A549 (cell line): ENCODE measurements around the gene P4HA2. TPM values are rescaled to one million over a fixed set of nuclear protein-coding genes. Genes with fewer than 3 reads are reported as not detected.

Experiments
- ATAC-seq, 2 experiments: fragments of 200-7000 bp in 1 of 2; fragments of >200 bp in 1 of 2; cut with Nextera tagmentation in 1 of 2; cut with Tn5 transposase in 1 of 2; 3 replicates each; pipeline versions ENCODE4 v1.8.0 to v1.9.1; 2018 to 2020; ENCODE audit warnings: mild to moderate bottlenecking in 1 of 2, moderate library complexity in 1 of 2
- CTCF ChIA-PET: fragments of 300-600 bp; sonication (Branson Sonifier 250); formaldehyde crosslinking; extraction: SDS; loops from one replicate; lab custom pipeline; 2021; ENCODE audit warnings: antibody characterized with exemption, inconsistent platforms; lab: Yijun Ruan, JAX
- POLR2A ChIA-PET: fragments of 350-600 bp; formaldehyde crosslinking; extraction: SDS; loops from one replicate; lab custom pipeline; 2021; ENCODE audit warnings: antibody characterized with exemption, inconsistent platforms; lab: Yijun Ruan, JAX
- DNase-seq, 2 experiments: peaks; one replicate each; pipeline versions ENCODE4 v3.0.0 to v3.0.0-alpha.2; 2011 to 2016; ENCODE audit warnings: low read depth in 1 of 2, low spot score in 1 of 2
- FAIRE-seq: peaks from 2 replicates; lab custom pipeline; 2011; peaks lifted over from hg19 to GRCh38; lab: Jason Lieb, UNC
- H3K27ac ChIP-seq, 2 experiments: fragments of >200 bp; sonication (Bioruptor Twin); formaldehyde crosslinking; 3 replicates each; pipeline ENCODE4 v1.5.1; 2016 to 2017
- H3K4me1 ChIP-seq: fragments of >200 bp; sonication (Bioruptor Twin); formaldehyde crosslinking; 3 replicates; pipeline ENCODE4 v1.6.1; 2016
- H3K4me2 ChIP-seq: fragments of >200 bp; sonication (Bioruptor Twin); formaldehyde crosslinking; 3 replicates; pipeline ENCODE4 v1.6.1; 2016
- H3K4me3 ChIP-seq: fragments of >200 bp; sonication (Bioruptor Twin); formaldehyde crosslinking; 3 replicates; pipeline ENCODE4 v1.5.1; 2016
- H3K9me3 ChIP-seq: fragments of >200 bp; sonication (Bioruptor Twin); formaldehyde crosslinking; 3 replicates; pipeline ENCODE4 v1.6.1; 2016
- BHLHE40 ChIP-seq: IDR thresholded peaks from 2 replicates; pipeline ENCODE4 v1.6.1; 2012; ENCODE audit warnings: low read depth, low read length, inconsistent platforms
- CBX2 ChIP-seq: fragments of 200-600 bp; sonication (generic); IDR thresholded peaks from 2 replicates; pipeline ENCODE4 v1.6.1; 2016; ENCODE audit warnings: low read depth, mild to moderate bottlenecking, borderline replicate concordance
- CBX8 ChIP-seq: fragments of 200-600 bp; sonication (generic); IDR thresholded peaks from 2 replicates; pipeline ENCODE4 v1.6.1; 2016
- CEBPB ChIP-seq, 2 experiments: fragments of >200 bp in 1 of 2; sonication (Bioruptor Twin) in 1 of 2; formaldehyde crosslinking in 1 of 2; IDR thresholded peaks; 2 replicates each; pipeline ENCODE4 v1.6.1; 2012 to 2016
- CHD4 ChIP-seq: fragments of 200-600 bp; sonication (generic); IDR thresholded peaks from 2 replicates; pipeline ENCODE4 v1.6.1; 2016; ENCODE audit warnings: antibody characterized with exemption, mild to moderate bottlenecking, borderline replicate concordance
- EP300 ChIP-seq, 2 experiments: fragments of >200 bp; sonication (Bioruptor Twin); formaldehyde crosslinking; IDR thresholded peaks; 2 replicates in 1 of 2; 3 replicates in 1 of 2; pipeline ENCODE4 v1.6.1; 2016 to 2017
- ESRRA ChIP-seq: fragments of 150-350 bp; IDR thresholded peaks from 2 replicates; pipeline ENCODE4 v1.6.1; 2014; ENCODE audit warnings: mild to moderate bottlenecking, low read length, borderline replicate concordance
- FOSL2 ChIP-seq, 2 experiments: fragments of 450-650 bp in 1 of 2; fragments of >200 bp in 1 of 2; sonication (Bioruptor Twin) in 1 of 2; formaldehyde crosslinking; IDR thresholded peaks; 2 replicates each; pipeline versions ENCODE4 v1.5.0 to v1.6.1; 2016 to 2020; ENCODE audit warnings: mild to moderate bottlenecking in 1 of 2, moderate library complexity in 1 of 2
- FOXS1 ChIP-seq: fragments of 250-450 bp; sonication (Bioruptor Pico); IDR thresholded peaks from 2 replicates; pipeline ENCODE4 v1.5.0; 2020; ENCODE audit warnings: mild to moderate bottlenecking, moderate library complexity
- GATA3 ChIP-seq: IDR thresholded peaks from 2 replicates; pipeline ENCODE4 v1.6.1; 2012; ENCODE audit warnings: borderline replicate concordance
- HOXA7 ChIP-seq: fragments of 250-450 bp; sonication (Bioruptor Pico); IDR thresholded peaks from 2 replicates; pipeline ENCODE4 v1.5.0; 2020; ENCODE audit warnings: mild to moderate bottlenecking, moderate library complexity
- HOXB13 ChIP-seq: fragments of 250-450 bp; sonication (Bioruptor Pico); IDR thresholded peaks from 2 replicates; pipeline ENCODE4 v1.5.0; 2020; ENCODE audit warnings: low read depth, mild to moderate bottlenecking, moderate library complexity
- JUN ChIP-seq, 2 experiments: fragments of >200 bp; sonication (Bioruptor Twin); formaldehyde crosslinking; IDR thresholded peaks; 2 replicates in 1 of 2; 3 replicates in 1 of 2; pipeline ENCODE4 v1.6.1; 2016 to 2017
- KDM5A ChIP-seq: fragments of 200-600 bp; sonication (generic); IDR thresholded peaks from 2 replicates; pipeline ENCODE4 v1.6.1; 2016; ENCODE audit warnings: antibody characterized with exemption, mild to moderate bottlenecking
- MAFK ChIP-seq: fragments of 450-650 bp; IDR thresholded peaks from 2 replicates; pipeline ENCODE4 v1.6.1; 2014; ENCODE audit not compliant: partially characterized antibody
- MYC ChIP-seq: IDR thresholded peaks from 2 replicates; pipeline ENCODE4 v1.6.1; 2012; ENCODE audit warnings: mild to moderate bottlenecking, inconsistent platforms, low read length, improper control_type of control experiment, borderline replicate concordance
- NR3C1 ChIP-seq: fragments of >200 bp; sonication (Bioruptor Twin); formaldehyde crosslinking; IDR thresholded peaks from 3 replicates; pipeline ENCODE4 v1.6.1; 2017
- PHF8 ChIP-seq: fragments of 200-600 bp; sonication (generic); IDR thresholded peaks from 2 replicates; pipeline ENCODE4 v1.6.1; 2016; ENCODE audit warnings: low read depth, mild to moderate bottlenecking, antibody characterized with exemption, moderate library complexity, borderline replicate concordance
- POLR2A ChIP-seq: IDR thresholded peaks from 2 replicates; pipeline ENCODE4 v1.6.1; 2012; ENCODE audit warnings: mild to moderate bottlenecking, low read length
- RARB ChIP-seq: fragments of 250-450 bp; sonication (Bioruptor Pico); IDR thresholded peaks from 2 replicates; pipeline ENCODE4 v1.8.0; 2021; ENCODE audit warnings: mild to moderate bottlenecking, moderate library complexity
- RFX5 ChIP-seq: fragments of 450-650 bp; IDR thresholded peaks from 2 replicates; pipeline ENCODE4 v1.7.1; 2014; ENCODE audit warnings: antibody characterized with exemption, mild to moderate bottlenecking, moderate library complexity
- RNF2 ChIP-seq: fragments of 200-600 bp; sonication (generic); IDR thresholded peaks from 2 replicates; pipeline ENCODE4 v1.6.1; 2016; ENCODE audit warnings: low read depth, mild to moderate bottlenecking, antibody characterized with exemption, moderate library complexity, borderline replicate concordance
- SREBF2 ChIP-seq: fragments of 450-650 bp; IDR thresholded peaks from 2 replicates; pipeline ENCODE4 v1.6.1; 2014; ENCODE audit warnings: mild to moderate bottlenecking, moderate library complexity
- TP53 ChIP-seq: fragments of 250-450 bp; sonication (Bioruptor Pico); IDR thresholded peaks from 2 replicates; pipeline ENCODE4 v1.5.0; 2021; ENCODE audit warnings: mild to moderate bottlenecking, moderate library complexity
- ZC3H11A ChIP-seq: fragments of 450-650 bp; IDR thresholded peaks from 2 replicates; pipeline ENCODE4 v1.6.1; 2014; ENCODE audit warnings: antibody characterized with exemption, mild to moderate bottlenecking
- WGBS: methylation state at CpG from one replicate; pipeline ENCODE4 v1.1.6; 2017; ENCODE audit errors: missing lambda C conversion rate; 5-methylcytosine and 5-hydroxymethylcytosine counted together
- polyA plus RNA-seq, 4 experiments: library from polyadenylated mRNA; depleted of rRNA in 3 of 4; stranded (reverse); fragments of >200 nt; fragmentation: RNase III in 1 of 4; extraction: RNeasy Plus Mini Kit Qiagen cat#74134 plus additional on column Dnase treatment in 1 of 4; gene quantifications; 2 replicates in 3 of 4; 3 replicates in 1 of 4; pipeline ENCODE4 v1.2.3, GENCODE V29; 2011 to 2017
- TF ChIP-seq, protein P1 (sequence below): IDR thresholded peaks from 2 replicates; pipeline ENCODE4 v1.6.1; 2012
- TF ChIP-seq, protein P2 (sequence below): fragments of >200 bp; sonication (Bioruptor Twin); formaldehyde crosslinking; IDR thresholded peaks from 3 replicates; pipeline ENCODE4 v1.6.1; 2016
- TF ChIP-seq, protein P3 (sequence below): fragments of 450-650 bp; IDR thresholded peaks from 2 replicates; pipeline ENCODE4 v1.6.1; 2014; ENCODE audit warnings: antibody characterized with exemption
- TF ChIP-seq, protein P4 (sequence below): fragments of >200 bp; sonication (Bioruptor Twin); formaldehyde crosslinking; IDR thresholded peaks from 2 replicates; pipeline ENCODE4 v1.6.1; 2016

The P4HA2 gene
- polyA plus RNA-seq, 2 of the 4 experiments (the other 2 are of a cell fraction), result 36.4 to 45.0 TPM

DNA sequence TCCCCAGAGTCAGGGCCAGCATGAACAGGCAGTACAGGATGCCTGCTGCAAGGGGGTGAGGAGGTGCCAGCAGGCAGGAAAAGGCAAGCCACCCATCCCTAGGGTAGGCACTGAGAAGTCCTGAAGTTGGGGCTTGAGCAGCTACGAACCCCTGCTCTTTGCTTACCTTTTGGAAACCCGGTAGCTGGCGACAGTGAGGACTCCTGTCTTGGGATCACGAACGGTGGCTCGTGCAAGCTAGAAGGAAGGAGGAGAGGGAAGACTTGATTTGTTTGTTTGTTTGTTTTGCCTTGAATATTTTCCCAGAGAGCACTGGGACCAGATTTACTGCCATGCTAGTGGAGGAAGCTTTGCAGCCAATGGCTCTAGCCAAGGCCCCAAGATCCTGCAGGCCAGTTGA is 23.7 kb downstream of the P4HA2 start:
- no peak for DNase-seq
- Histone ChIP-seq H3K4me2 (no peak overlapping the region), H3K4me1 (no peaks in the 10 kb centered on the region), H3K27ac (no peak overlapping the region), H3K4me3 (no peak overlapping the region), H3K9me3 (no peaks in the 10 kb centered on the region)
- no peak for FAIRE-seq
- 95% methylated on average over 6 of the region's 6 CpGs for WGBS
- CTCF ChIA-PET, result interaction anchor here (0.8 to 2.2 kb wide), 6 partner anchors 14 to 139 kb away, joined by 3 to 12 read pairs (median 5); no protein-coding TSS in a partner anchor
- TF ChIP-seq SREBF2 (no peak), FOXS1 (no peak), CBX2 (no peak), BHLHE40 (no peak), RFX5 (no peak), RNF2 (no peak), GATA3 (no peak), CBX8 (no peak), FOSL2 (IDR thresholded peaks at IDR 0.05) (no peak), FOSL2 (CRISPR knock-in tag; IDR thresholded peaks at IDR 0.05) (no peak), HOXA7 (no peak)
- TF ChIP-seq, protein P1, sequence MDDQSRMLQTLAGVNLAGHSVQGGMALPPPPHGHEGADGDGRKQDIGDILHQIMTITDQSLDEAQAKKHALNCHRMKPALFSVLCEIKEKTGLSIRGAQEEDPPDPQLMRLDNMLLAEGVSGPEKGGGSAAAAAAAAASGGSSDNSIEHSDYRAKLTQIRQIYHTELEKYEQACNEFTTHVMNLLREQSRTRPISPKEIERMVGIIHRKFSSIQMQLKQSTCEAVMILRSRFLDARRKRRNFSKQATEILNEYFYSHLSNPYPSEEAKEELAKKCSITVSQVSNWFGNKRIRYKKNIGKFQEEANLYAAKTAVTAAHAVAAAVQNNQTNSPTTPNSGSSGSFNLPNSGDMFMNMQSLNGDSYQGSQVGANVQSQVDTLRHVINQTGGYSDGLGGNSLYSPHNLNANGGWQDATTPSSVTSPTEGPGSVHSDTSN, result no peak
- POLR2A ChIA-PET, result no interaction called here
- ATAC-seq, result no peak

DNA sequence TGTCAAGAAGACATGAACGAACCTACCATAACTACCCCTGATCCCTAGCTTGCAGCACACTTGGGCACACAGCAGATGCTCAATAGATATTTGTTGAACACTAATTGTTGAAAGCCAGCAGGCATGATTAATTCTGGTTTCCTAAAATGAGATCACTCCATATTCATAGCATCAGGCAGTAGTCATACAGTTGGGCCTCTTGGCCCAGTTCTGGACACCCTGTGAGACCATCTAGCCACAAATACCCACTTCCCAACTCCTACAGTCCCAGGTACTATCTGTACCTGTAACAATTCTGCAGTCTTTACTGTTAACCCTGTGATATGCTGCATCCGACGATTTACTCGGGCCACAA is 24.2 kb downstream of the P4HA2 start:
- WGBS, result 81% methylated on average over 4 of the region's 4 CpGs
- CTCF ChIA-PET, result interaction anchor here (1.0 to 2.2 kb wide), 5 partner anchors 13 to 138 kb away, joined by 3 to 12 read pairs (median 6); no protein-coding TSS in a partner anchor
- FAIRE-seq, result no peak
- TF ChIP-seq HOXA7, result no peak
- TF ChIP-seq KDM5A, result no peak
- TF ChIP-seq, protein P2, sequence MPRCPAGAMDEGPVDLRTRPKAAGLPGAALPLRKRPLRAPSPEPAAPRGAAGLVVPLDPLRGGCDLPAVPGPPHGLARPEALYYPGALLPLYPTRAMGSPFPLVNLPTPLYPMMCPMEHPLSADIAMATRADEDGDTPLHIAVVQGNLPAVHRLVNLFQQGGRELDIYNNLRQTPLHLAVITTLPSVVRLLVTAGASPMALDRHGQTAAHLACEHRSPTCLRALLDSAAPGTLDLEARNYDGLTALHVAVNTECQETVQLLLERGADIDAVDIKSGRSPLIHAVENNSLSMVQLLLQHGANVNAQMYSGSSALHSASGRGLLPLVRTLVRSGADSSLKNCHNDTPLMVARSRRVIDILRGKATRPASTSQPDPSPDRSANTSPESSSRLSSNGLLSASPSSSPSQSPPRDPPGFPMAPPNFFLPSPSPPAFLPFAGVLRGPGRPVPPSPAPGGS, result no peak
- TF ChIP-seq TP53 (CRISPR knock-in tag), result no peak
- no peak for TF ChIP-seq MAFK
- no peak for TF ChIP-seq EP300 (IDR thresholded peaks at IDR 0.05)
- TF ChIP-seq PHF8, result no peak
- TF ChIP-seq, protein P3, sequence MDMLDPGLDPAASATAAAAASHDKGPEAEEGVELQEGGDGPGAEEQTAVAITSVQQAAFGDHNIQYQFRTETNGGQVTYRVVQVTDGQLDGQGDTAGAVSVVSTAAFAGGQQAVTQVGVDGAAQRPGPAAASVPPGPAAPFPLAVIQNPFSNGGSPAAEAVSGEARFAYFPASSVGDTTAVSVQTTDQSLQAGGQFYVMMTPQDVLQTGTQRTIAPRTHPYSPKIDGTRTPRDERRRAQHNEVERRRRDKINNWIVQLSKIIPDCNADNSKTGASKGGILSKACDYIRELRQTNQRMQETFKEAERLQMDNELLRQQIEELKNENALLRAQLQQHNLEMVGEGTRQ, result no peak
- no peak for TF ChIP-seq JUN (IDR thresholded peaks at IDR 0.05)
- no peak overlapping the region for H3K4me3 ChIP-seq
- no peaks in the 10 kb centered on the region for H3K4me1 ChIP-seq
- H3K9me3 ChIP-seq, result no peaks in the 10 kb centered on the region
- H3K27ac ChIP-seq, result no peak overlapping the region
- H3K4me2 ChIP-seq, result no peak overlapping the region
- POLR2A ChIA-PET, result no interaction called here
- DNase-seq, result no peak
- ATAC-seq, result no peak

DNA sequence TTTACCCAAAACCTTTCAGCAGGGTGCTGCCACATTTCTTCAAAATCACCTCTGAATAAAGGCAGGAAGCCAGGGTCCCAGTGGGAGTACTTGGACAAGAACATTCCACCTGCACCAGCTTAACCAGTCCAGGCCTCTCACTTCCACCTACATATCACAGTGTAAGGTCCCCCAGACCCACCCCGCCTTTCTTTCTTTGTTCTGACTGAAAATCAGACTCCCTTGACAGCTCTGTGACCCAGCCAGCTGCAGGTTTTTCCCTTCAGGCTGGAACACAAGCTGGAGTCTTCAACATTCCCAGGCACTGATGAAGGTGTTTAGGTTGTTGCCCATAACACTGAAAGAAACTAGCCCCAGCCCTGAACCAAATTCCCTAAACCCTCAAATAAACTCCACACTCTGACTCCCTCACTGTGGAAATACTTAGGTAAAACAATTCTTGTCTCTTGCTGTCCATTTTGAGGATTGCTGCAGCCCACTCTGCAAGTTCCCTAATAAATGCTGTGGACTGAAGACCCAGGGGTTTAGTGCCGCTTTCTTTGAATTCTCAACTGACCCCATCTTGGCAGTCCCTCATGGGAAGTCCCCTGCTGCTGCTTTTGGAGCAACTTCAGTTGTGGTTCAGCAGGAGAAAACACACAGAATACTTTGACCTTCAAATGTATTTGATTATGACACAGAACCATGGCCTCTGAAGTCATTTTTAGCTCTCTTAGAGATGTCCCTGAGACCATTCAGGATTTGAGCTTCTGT is 24.8 kb downstream of the P4HA2 start:
- no peak for ATAC-seq
- ChIA-PET CTCF (interaction anchor here (0.9 to 2.2 kb wide), 8 partner anchors 12 to 140 kb away, joined by 3 to 12 read pairs (median 6); no protein-coding TSS in a partner anchor), POLR2A (no interaction called here)
- H3K4me1 ChIP-seq, result no peaks in the 10 kb centered on the region
- no peak overlapping the region for H3K4me3 ChIP-seq
- no peak for DNase-seq
- no peak overlapping the region for H3K27ac ChIP-seq
- 97% methylated on average over 2 of the region's 2 CpGs for WGBS
- no peak for FAIRE-seq
- H3K9me3 ChIP-seq, result no peaks in the 10 kb centered on the region
- no peak overlapping the region for H3K4me2 ChIP-seq
- TF ChIP-seq HOXB13 (CRISPR knock-in tag), result no peak
- TF ChIP-seq NR3C1, result no peak
- TF ChIP-seq, protein P2, result no peak
- no peak for TF ChIP-seq CHD4
- no peak for TF ChIP-seq ESRRA
- TF ChIP-seq ZC3H11A, result no peak
- TF ChIP-seq POLR2A, result no peak
- TF ChIP-seq, protein P4, sequence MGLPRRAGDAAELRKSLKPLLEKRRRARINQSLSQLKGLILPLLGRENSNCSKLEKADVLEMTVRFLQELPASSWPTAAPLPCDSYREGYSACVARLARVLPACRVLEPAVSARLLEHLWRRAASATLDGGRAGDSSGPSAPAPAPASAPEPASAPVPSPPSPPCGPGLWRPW, result no peak
- no peak for TF ChIP-seq RARB
- no peak for TF ChIP-seq PHF8
- no peak for TF ChIP-seq MYC
- no peak for TF ChIP-seq CEBPB (IDR thresholded peaks at IDR 0.05)
- TF ChIP-seq, protein P3, result no peak
- TF ChIP-seq GATA3, result no peak
- no peak for TF ChIP-seq KDM5A
- TF ChIP-seq RFX5, result no peak
